Measurements from ENCODE around the gene JARID2. TPM values are rescaled to one million over a fixed set of nuclear protein-coding genes. Genes with fewer than 3 reads are reported as not detected.

JARID2 gene
- total and polyA plus RNA-seq, 9 of the 15 experiments (the other 6 are each of a cell fraction or from before 2014, with no cell fraction given) = 5.0 to 29.0 (median 15.6) TPM

DNA sequence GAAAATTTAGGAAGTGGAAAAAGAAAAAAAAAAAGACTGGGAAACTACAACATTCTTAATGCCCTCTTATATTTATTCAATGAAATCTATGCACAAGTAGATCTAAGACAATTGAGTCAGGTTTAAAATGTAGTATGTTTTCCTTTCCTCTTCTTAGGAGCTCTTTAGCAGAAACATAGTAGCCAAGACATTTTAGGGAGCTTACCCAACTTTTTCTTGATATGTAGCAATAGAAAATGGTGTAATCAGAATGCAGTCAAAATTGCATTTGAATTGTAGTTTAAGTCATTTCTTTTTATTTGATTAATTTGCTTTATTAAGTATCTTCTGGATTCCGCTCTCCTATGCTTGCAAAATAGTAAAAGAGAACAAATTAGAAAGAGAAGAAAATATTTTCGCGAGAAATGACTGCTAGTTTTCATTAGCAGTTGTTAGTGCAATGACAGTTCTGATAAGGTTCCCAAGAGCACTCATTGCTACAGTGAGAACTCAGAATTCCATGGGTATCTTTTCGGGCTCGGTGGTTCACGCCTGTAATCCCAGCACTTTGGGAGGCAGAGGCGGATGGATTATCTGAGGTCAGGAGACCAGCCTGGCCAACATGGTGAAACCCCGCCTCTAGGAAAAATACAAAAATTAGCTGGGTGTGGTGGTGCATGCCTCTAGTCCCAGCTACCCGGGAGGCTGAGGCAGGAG is 52.2 kb downstream of the JARID2 start (continued):
- TF ChIP-seq, protein P1, sequence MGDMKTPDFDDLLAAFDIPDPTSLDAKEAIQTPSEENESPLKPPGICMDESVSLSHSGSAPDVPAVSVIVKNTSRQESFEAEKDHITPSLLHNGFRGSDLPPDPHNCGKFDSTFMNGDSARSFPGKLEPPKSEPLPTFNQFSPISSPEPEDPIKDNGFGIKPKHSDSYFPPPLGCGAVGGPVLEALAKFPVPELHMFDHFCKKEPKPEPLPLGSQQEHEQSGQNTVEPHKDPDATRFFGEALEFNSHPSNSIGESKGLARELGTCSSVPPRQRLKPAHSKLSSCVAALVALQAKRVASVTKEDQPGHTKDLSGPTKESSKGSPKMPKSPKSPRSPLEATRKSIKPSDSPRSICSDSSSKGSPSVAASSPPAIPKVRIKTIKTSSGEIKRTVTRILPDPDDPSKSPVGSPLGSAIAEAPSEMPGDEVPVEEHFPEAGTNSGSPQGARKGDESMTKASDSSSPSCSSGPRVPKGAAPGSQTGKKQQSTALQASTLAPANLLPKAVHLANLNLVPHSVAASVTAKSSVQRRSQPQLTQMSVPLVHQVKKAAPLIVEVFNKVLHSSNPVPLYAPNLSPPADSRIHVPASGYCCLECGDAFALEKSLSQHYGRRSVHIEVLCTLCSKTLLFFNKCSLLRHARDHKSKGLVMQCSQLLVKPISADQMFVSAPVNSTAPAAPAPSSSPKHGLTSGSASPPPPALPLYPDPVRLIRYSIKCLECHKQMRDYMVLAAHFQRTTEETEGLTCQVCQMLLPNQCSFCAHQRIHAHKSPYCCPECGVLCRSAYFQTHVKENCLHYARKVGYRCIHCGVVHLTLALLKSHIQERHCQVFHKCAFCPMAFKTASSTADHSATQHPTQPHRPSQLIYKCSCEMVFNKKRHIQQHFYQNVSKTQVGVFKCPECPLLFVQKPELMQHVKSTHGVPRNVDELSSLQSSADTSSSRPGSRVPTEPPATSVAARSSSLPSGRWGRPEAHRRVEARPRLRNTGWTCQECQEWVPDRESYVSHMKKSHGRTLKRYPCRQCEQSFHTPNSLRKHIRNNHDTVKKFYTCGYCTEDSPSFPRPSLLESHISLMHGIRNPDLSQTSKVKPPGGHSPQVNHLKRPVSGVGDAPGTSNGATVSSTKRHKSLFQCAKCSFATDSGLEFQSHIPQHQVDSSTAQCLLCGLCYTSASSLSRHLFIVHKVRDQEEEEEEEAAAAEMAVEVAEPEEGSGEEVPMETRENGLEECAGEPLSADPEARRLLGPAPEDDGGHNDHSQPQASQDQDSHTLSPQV (IDR thresholded peaks at IDR 0.05) = 0 out of 2 replicates have a peak, but pooled peaks have one; percentile 15
- TF ChIP-seq ZNF436 (CRISPR knock-in tag; IDR thresholded peaks at IDR 0.05) (no peak), SMAD3 (CRISPR knock-in tag; conservative IDR thresholded peaks at IDR 0.05) (no peak), ARID4B (CRISPR knock-in tag; IDR thresholded peaks at IDR 0.05) (no peak), PCBP2 (IDR thresholded peaks at IDR 0.05; ENCODE audit: low read depth, low read length, poor library complexity, severe bottlenecking) (no peak), MTA1 (IDR thresholded peaks at IDR 0.05; ENCODE audit: borderline replicate concordance) (no peak), PHF21A (IDR thresholded peaks at IDR 0.05; ENCODE audit: borderline replicate concordance, low read depth) (no peak), ZNF444 (CRISPR knock-in tag; IDR thresholded peaks at IDR 0.05) (no peak), BRF1 (IDR thresholded peaks at IDR 0.05; ENCODE audit: borderline replicate concordance, extremely low read depth, insufficient read length) (no peak), CC2D1A (IDR thresholded peaks at IDR 0.05) (0 out of 2 replicates have a peak, but pooled peaks have one; percentile 13), ZNF707 (CRISPR knock-in tag; conservative IDR thresholded peaks at IDR 0.05) (no peak), NCOR1 (IDR thresholded peaks at IDR 0.05) (no peak), MYBL2 (IDR thresholded peaks at IDR 0.05; ENCODE audit: low read depth) (no peak), MYBL2 (CRISPR knock-in tag; IDR thresholded peaks at IDR 0.05; ENCODE audit: borderline replicate concordance) (no peak)
- TF ChIP-seq, protein P2, sequence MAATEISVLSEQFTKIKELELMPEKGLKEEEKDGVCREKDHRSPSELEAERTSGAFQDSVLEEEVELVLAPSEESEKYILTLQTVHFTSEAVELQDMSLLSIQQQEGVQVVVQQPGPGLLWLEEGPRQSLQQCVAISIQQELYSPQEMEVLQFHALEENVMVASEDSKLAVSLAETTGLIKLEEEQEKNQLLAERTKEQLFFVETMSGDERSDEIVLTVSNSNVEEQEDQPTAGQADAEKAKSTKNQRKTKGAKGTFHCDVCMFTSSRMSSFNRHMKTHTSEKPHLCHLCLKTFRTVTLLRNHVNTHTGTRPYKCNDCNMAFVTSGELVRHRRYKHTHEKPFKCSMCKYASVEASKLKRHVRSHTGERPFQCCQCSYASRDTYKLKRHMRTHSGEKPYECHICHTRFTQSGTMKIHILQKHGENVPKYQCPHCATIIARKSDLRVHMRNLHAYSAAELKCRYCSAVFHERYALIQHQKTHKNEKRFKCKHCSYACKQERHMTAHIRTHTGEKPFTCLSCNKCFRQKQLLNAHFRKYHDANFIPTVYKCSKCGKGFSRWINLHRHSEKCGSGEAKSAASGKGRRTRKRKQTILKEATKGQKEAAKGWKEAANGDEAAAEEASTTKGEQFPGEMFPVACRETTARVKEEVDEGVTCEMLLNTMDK (IDR thresholded peaks at IDR 0.05; ENCODE audit: borderline replicate concordance, insufficient read depth, low read depth, low read length, poor library complexity, severe bottlenecking) = no peak

All from K562 (cell line).